ENCODE data around the gene ADAM15. TPM values are rescaled to one million over a fixed set of nuclear protein-coding genes. Genes with fewer than 3 reads are reported as not detected.

ADAM15 gene
- 51.8 and 64.3 TPM in 2 replicates for total RNA-seq (2014; rRNA removed; shearing (Covaris generic))

GRCh38 chr1:155050560-155051341, at the start of gene ADAM15:
ADAM15 (plus strand) TSS chr1:155051316; CDS start chr1:155051387, 71 bp downstream.
- peak; percentile 66 for DNase-seq (ENCODE audit: low spot score)

- no peak for DNase-seq (ENCODE audit: low spot score)
Observed at GRCh38 chr1:155001425-155001674, 49.8 kb upstream of the ADAM15 start.

GRCh38 chr1:155001675-155002463, 49.2 kb upstream of the ADAM15 start:
- peak; percentile 99 for DNase-seq (ENCODE audit: low spot score)

GRCh38 chr1:155002464-155003226, 48.5 kb upstream of the ADAM15 start, which contains the start of gene ZBTB7B:
ZBTB7B (plus strand) TSS chr1:155002802; CDS start chr1:155014661, 11,859 bp downstream.
- DNase-seq (ENCODE audit: low spot score) = no peak

- no peak for DNase-seq (ENCODE audit: low spot score)
Observed at GRCh38 chr1:155003227-155003765, 47.8 kb upstream of the ADAM15 start.

- peak; percentile 64 for DNase-seq (ENCODE audit: low spot score)
Observed at GRCh38 chr1:155003766-155004351, 47.3 kb upstream of the ADAM15 start.

GRCh38 chr1:155004352-155005075, 46.6 kb upstream of the ADAM15 start:
- DNase-seq (ENCODE audit: low spot score) = no peak

- DNase-seq (ENCODE audit: low spot score) = peak; percentile 49
Observed at GRCh38 chr1:155005076-155006011, 45.8 kb upstream of the ADAM15 start.

GRCh38 chr1:155006601-155007101, 44.5 kb upstream of the ADAM15 start:
- DNase-seq (ENCODE audit: low spot score) = no peak

GRCh38 chr1:155007251-155007828, 43.8 kb upstream of the ADAM15 start:
- DNase-seq (ENCODE audit: low spot score) = no peak

- DNase-seq (ENCODE audit: low spot score) = no peak
Observed at GRCh38 chr1:155008015-155008941, 42.8 kb upstream of the ADAM15 start.

- no peak for DNase-seq (ENCODE audit: low spot score)
Observed at GRCh38 chr1:155009221-155009711, 41.9 kb upstream of the ADAM15 start.

- no peak for DNase-seq (ENCODE audit: low spot score)
Observed at GRCh38 chr1:155009742-155010141, 41.4 kb upstream of the ADAM15 start.

GRCh38 chr1:155010211-155010918, 40.8 kb upstream of the ADAM15 start:
- DNase-seq (ENCODE audit: low spot score) = no peak

- DNase-seq (ENCODE audit: low spot score) = no peak
Observed at GRCh38 chr1:155011004-155011416, 40.1 kb upstream of the ADAM15 start.

GRCh38 chr1:155011437-155012025, 39.6 kb upstream of the ADAM15 start:
- no peak for DNase-seq (ENCODE audit: low spot score)

GRCh38 chr1:155012026-155012546, 39.0 kb upstream of the ADAM15 start:
- peak; percentile 32 for DNase-seq (ENCODE audit: low spot score)

Measured in H4 (cell line).